HepG2 (cell line): ENCODE measurements around the gene RALB. TPM values are rescaled to one million over a fixed set of nuclear protein-coding genes. Genes with fewer than 3 reads are reported as not detected.

Experiments used
- ATF4 ChIP-seq, 2 experiments: fragments of 450-650 bp in 1 of 2; sonication (generic) in 1 of 2; formaldehyde crosslinking; IDR thresholded peaks; 2 replicates each; pipeline versions ENCODE4 v1.5.0 to v1.8.0; 2020 to 2022; ENCODE audit warnings: mild to moderate bottlenecking in 1 of 2, missing genetic modification reagents in 1 of 2
- KAT7 ChIP-seq: IDR thresholded peaks from 2 replicates; pipeline ENCODE4 v1.6.1; 2018; ENCODE audit warnings: borderline replicate concordance, missing compliant biosample characterization
- MIER2 ChIP-seq: IDR thresholded peaks from 2 replicates; pipeline ENCODE4 v1.6.1; 2016; ENCODE audit warnings: missing biosample characterization, missing genetic modification reagents
- NFYC ChIP-seq: IDR thresholded peaks from 2 replicates; pipeline ENCODE4 v1.6.1; 2016; ENCODE audit warnings: missing genetic modification reagents, missing compliant biosample characterization
- PHF21A ChIP-seq: sonication (generic); formaldehyde crosslinking; IDR thresholded peaks from 2 replicates; pipeline ENCODE4 v1.5.0; 2020; ENCODE audit warnings: mild to moderate bottlenecking, missing genetic modification reagents
- RFX5 ChIP-seq: IDR thresholded peaks from 2 replicates; pipeline ENCODE4 v1.6.1; 2011; ENCODE audit warnings: low read depth, low read length, improper control_type of control experiment
- SMYD3 ChIP-seq: sonication (generic); formaldehyde crosslinking; IDR thresholded peaks from 2 replicates; pipeline ENCODE4 v1.8.1; 2023; ENCODE audit warnings: mild to moderate bottlenecking, missing genetic modification reagents
- ZBTB14 ChIP-seq: sonication (generic); formaldehyde crosslinking; IDR thresholded peaks from 2 replicates; pipeline ENCODE4 v1.4.0; 2020; ENCODE audit warnings: missing genetic modification reagents
- ZBTB8A ChIP-seq: sonication (generic); formaldehyde crosslinking; IDR thresholded peaks from 2 replicates; pipeline ENCODE4 v1.4.0; 2020; ENCODE audit warnings: mild to moderate bottlenecking, low read depth, missing genetic modification reagents, borderline replicate concordance
- ZNF407 ChIP-seq: sonication (generic); formaldehyde crosslinking; IDR thresholded peaks from one replicate; pipeline ENCODE4 v1.5.1; 2020; ENCODE audit warnings: mild to moderate bottlenecking, missing genetic modification reagents; ENCODE audit errors: not compliant biosample characterization
- ZNF484 ChIP-seq: sonication (generic); formaldehyde crosslinking; IDR thresholded peaks from 2 replicates; pipeline ENCODE4 v1.5.1; 2020; ENCODE audit warnings: mild to moderate bottlenecking, low read depth, missing genetic modification reagents, borderline replicate concordance
- ZNF580 ChIP-seq: IDR thresholded peaks from 2 replicates; pipeline ENCODE4 v1.6.1; 2016; ENCODE audit warnings: low read depth, borderline replicate concordance
- ZNF766 ChIP-seq: sonication (generic); formaldehyde crosslinking; IDR thresholded peaks from 2 replicates; pipeline ENCODE4 v1.5.0; 2020; ENCODE audit warnings: missing genetic modification reagents, borderline replicate concordance
- ZNF782 ChIP-seq: sonication (generic); formaldehyde crosslinking; IDR thresholded peaks from 2 replicates; pipeline ENCODE4 v1.4.0; 2020; ENCODE audit warnings: missing genetic modification reagents, mild to moderate bottlenecking, borderline replicate concordance
- ZSCAN20 ChIP-seq: sonication (generic); formaldehyde crosslinking; IDR thresholded peaks from 2 replicates; pipeline ENCODE4 v1.4.0; 2020; ENCODE audit warnings: missing genetic modification reagents, mild to moderate bottlenecking, borderline replicate concordance
- polyA plus RNA-seq, 8 experiments: library from polyadenylated mRNA; depleted of rRNA in 3 of 8; stranded (reverse) in 7 of 8; unstranded in 1 of 8; fragments of >200 nt; fragmentation: Illumina TruSeq in 4 of 8; extraction: Trizol in 4 of 8; gene quantifications; 2 replicates each; pipeline versions ENCODE4 v1.2.1 to v1.2.3, GENCODE V29; 2011 to 2016; ENCODE audit warnings: low read depth in 4 of 8, missing spikeins in 1 of 8, mixed read lengths in 1 of 8; ENCODE audit not compliant: insufficient read depth in 1 of 8
- total RNA-seq, 5 experiments: library from RNA; depleted of rRNA; stranded (reverse); fragments of >200 nt; fragmentation: Illumina TruSeq; extraction: Trizol; gene quantifications; 2 replicates each; pipeline ENCODE4 v1.2.3, GENCODE V29; 2016; ENCODE audit warnings: low read depth in 1 of 5

Gene RALB
- total and polyA plus RNA-seq, 2 of the 13 experiments (the other 11 are each of a cell fraction or from before 2014, with no cell fraction given): 37.8 to 43.2 TPM

- TF ChIP-seq SMYD3 (CRISPR knock-in tag) (no peak), ZNF782 (CRISPR knock-in tag) (no peak; the same call in 1 of the 2 replicates), RFX5 (no peak), ATF4 (CRISPR knock-in tag; IDR thresholded peaks at IDR 0.05) (no peak), NFYC (CRISPR knock-in tag) (no peak), ZNF484 (no peak), ZSCAN20 (CRISPR knock-in tag) (no peak), MIER2 (CRISPR knock-in tag) (no peak), ZNF407 (CRISPR knock-in tag) (peak; percentile 13), ZNF766 (CRISPR knock-in tag) (no peak), ZBTB8A (no peak), KAT7 (CRISPR knock-in tag) (0 out of 2 replicates have a peak, but pooled peaks have one; percentile 34), ZBTB14 (CRISPR knock-in tag) (no peak), ZNF580 (CRISPR knock-in tag) (0 out of 2 replicates have a peak, but pooled peaks have one; percentile 33), PHF21A (no peak; the same call in 1 of the 2 replicates)
Measured at GRCh38 chr2:120312860-120313694, 60.4 kb downstream of the RALB start (continued).
